GM23338 (cell line): Measurements from ENCODE around the gene JAZF1. TPM values are rescaled to one million over a fixed set of nuclear protein-coding genes. Genes with fewer than 3 reads are reported as not detected.

ENCODE experiments used
- ATAC-seq: fragments of 200-7000 bp; cut with Tn5 transposase; 3 replicates; pipeline ENCODE4 v1.9.1; 2020
- DNase-seq: peaks from one replicate; pipeline ENCODE4 v3.0.0-alpha.2; 2015; ENCODE audit warnings: low spot score
- H2AFZ ChIP-seq: fragments of 200-600 bp; sonication (generic); 2 replicates; pipeline ENCODE4 v1.8.0; 2016; ENCODE audit warnings: antibody characterized with exemption, mild to moderate bottlenecking, moderate library complexity
- H3F3A ChIP-seq: fragments of 200-600 bp; sonication (generic); replicated peaks from 2 replicates; pipeline ENCODE4 v1.8.0; 2017; ENCODE audit warnings: antibody characterized with exemption, mixed run types, low read depth
- H3K27ac ChIP-seq: fragments of 200-600 bp; sonication (generic); 2 replicates; pipeline ENCODE4 v1.6.1; 2016; ENCODE audit warnings: low read depth
- H3K27me3 ChIP-seq: fragments of 200-600 bp; sonication (generic); 2 replicates; pipeline ENCODE4 v1.8.0; 2016; ENCODE audit warnings: mild to moderate bottlenecking, mixed run types, moderate library complexity; ENCODE audit not compliant: insufficient read depth
- H3K36me3 ChIP-seq: fragments of 200-600 bp; sonication (generic); 2 replicates; pipeline ENCODE4 v1.8.0; 2016; ENCODE audit warnings: mild to moderate bottlenecking; ENCODE audit not compliant: insufficient read depth
- H3K4me1 ChIP-seq: fragments of 200-600 bp; sonication (generic); 2 replicates; pipeline ENCODE4 v1.8.0; 2016; ENCODE audit warnings: mild to moderate bottlenecking, moderate library complexity; ENCODE audit not compliant: insufficient read depth
- H3K4me2 ChIP-seq: fragments of 200-600 bp; sonication (generic); 2 replicates; pipeline ENCODE4 v1.7.1; 2017; ENCODE audit warnings: mixed run types
- H3K4me3 ChIP-seq: fragments of 200-600 bp; sonication (generic); 2 replicates; pipeline ENCODE4 v1.6.1; 2016; ENCODE audit warnings: mixed run types
- H3K79me2 ChIP-seq: fragments of 200-600 bp; sonication (generic); replicated peaks from 2 replicates; pipeline ENCODE4 v1.8.0; 2017; ENCODE audit warnings: mild to moderate bottlenecking; ENCODE audit not compliant: insufficient read depth
- H3K9me2 ChIP-seq: fragments of 200-600 bp; sonication (generic); 2 replicates; pipeline ENCODE4 v1.8.0; 2017; ENCODE audit not compliant: insufficient read depth
- H4K20me1 ChIP-seq: fragments of 200-600 bp; sonication (generic); replicated peaks from 2 replicates; pipeline ENCODE4 v1.8.0; 2017; ENCODE audit warnings: mild to moderate bottlenecking; ENCODE audit not compliant: insufficient read depth
- H3K27ac Mint-ChIP-seq: 2 replicates; pipeline ENCODE4 v1.8.0; 2020; ENCODE audit warnings: inconsistent platforms, mild to moderate bottlenecking, moderate library complexity, mixed read lengths
- H3K27me3 Mint-ChIP-seq: 3 replicates; pipeline ENCODE4 v1.8.0; 2022; ENCODE audit warnings: low read depth, mild to moderate bottlenecking, moderate library complexity, mixed read lengths, inconsistent platforms; ENCODE audit not compliant: insufficient read depth, poor library complexity
- H3K36me3 Mint-ChIP-seq: 3 replicates; pipeline ENCODE4 v1.8.0; 2021; ENCODE audit warnings: low read depth, mild to moderate bottlenecking, inconsistent platforms, moderate library complexity, mixed read lengths
- H3K4me1 Mint-ChIP-seq: 3 replicates; pipeline ENCODE4 v1.8.0; 2020; ENCODE audit warnings: mild to moderate bottlenecking, inconsistent platforms, mixed read lengths
- H3K4me3 Mint-ChIP-seq: 3 replicates; pipeline ENCODE4 v1.8.0; 2021; ENCODE audit warnings: moderate library complexity, mild to moderate bottlenecking, inconsistent platforms, mixed read lengths
- H3K9me3 Mint-ChIP-seq: 3 replicates; pipeline ENCODE4 v1.8.0; 2020; ENCODE audit warnings: moderate library complexity, mild to moderate bottlenecking, inconsistent platforms, mixed read lengths
- EZH2 ChIP-seq: fragments of 200-600 bp; sonication (generic); IDR thresholded peaks from one replicate; pipeline ENCODE4 v1.8.0; 2017; ENCODE audit warnings: antibody characterized with exemption, mild to moderate bottlenecking, low read depth; ENCODE audit not compliant: unreplicated experiment
- EZH2phosphoT487 ChIP-seq: fragments of 200-600 bp; sonication (generic); IDR thresholded peaks from one replicate; pipeline ENCODE4 v1.8.1; 2018; ENCODE audit warnings: antibody characterized with exemption; ENCODE audit not compliant: unreplicated experiment
- JUNB ChIP-seq: IDR thresholded peaks from one replicate; pipeline ENCODE4 v1.6.1; 2016; ENCODE audit warnings: antibody characterized with exemption; ENCODE audit not compliant: unreplicated experiment
- POLR2AphosphoS5 ChIP-seq: IDR thresholded peaks from 2 replicates; pipeline ENCODE4 v1.6.1; 2016; ENCODE audit warnings: antibody characterized with exemption, low read depth
- STAT1 ChIP-seq: IDR thresholded peaks from one replicate; pipeline ENCODE4 v1.6.1; 2016; ENCODE audit warnings: antibody characterized with exemption; ENCODE audit not compliant: unreplicated experiment
- ZNF331 ChIP-seq: fragments of 250-450 bp; sonication (Bioruptor Pico); IDR thresholded peaks from 2 replicates; pipeline ENCODE4 v1.5.0; 2020; ENCODE audit warnings: low read depth, mild to moderate bottlenecking, moderate library complexity
- polyA plus RNA-seq: library from polyadenylated mRNA; unstranded; fragments of >200 nt; fragmentation: Nextera tagmentation; extraction: Ambion mirVana; gene quantifications from 2 replicates; pipeline ENCODE4 v1.2.1, GENCODE V29; 2016
- total RNA-seq: library from RNA; depleted of rRNA; stranded (reverse); fragments of >200 nt; shearing (Covaris generic); gene quantifications from 2 replicates; pipeline ENCODE4 v1.2.3, GENCODE V29; 2014
- TF ChIP-seq, protein P1 (sequence below), 2 experiments: fragments of 200-600 bp in 1 of 2; sonication (generic) in 1 of 2; conservative IDR thresholded peaks; 2 replicates each; pipeline versions ENCODE4 v1.5.1 to v1.6.1; 2016 to 2017; ENCODE audit warnings: antibody characterized with exemption in 2 of 2, low read depth in 2 of 2, mild to moderate bottlenecking in 2 of 2, moderate library complexity in 1 of 2
- TF ChIP-seq, protein P2 (sequence below): IDR thresholded peaks from 2 replicates; pipeline ENCODE4 v1.6.1; 2016; ENCODE audit warnings: antibody characterized with exemption
- TF ChIP-seq, protein P3 (sequence below): IDR thresholded peaks from one replicate; pipeline ENCODE4 v1.6.1; 2018; ENCODE audit warnings: antibody characterized with exemption; ENCODE audit not compliant: unreplicated experiment

JAZF1 gene
- total and polyA plus RNA-seq, 2 experiments from 2014 or later, result 12.2 to 22.2 TPM

DNA sequence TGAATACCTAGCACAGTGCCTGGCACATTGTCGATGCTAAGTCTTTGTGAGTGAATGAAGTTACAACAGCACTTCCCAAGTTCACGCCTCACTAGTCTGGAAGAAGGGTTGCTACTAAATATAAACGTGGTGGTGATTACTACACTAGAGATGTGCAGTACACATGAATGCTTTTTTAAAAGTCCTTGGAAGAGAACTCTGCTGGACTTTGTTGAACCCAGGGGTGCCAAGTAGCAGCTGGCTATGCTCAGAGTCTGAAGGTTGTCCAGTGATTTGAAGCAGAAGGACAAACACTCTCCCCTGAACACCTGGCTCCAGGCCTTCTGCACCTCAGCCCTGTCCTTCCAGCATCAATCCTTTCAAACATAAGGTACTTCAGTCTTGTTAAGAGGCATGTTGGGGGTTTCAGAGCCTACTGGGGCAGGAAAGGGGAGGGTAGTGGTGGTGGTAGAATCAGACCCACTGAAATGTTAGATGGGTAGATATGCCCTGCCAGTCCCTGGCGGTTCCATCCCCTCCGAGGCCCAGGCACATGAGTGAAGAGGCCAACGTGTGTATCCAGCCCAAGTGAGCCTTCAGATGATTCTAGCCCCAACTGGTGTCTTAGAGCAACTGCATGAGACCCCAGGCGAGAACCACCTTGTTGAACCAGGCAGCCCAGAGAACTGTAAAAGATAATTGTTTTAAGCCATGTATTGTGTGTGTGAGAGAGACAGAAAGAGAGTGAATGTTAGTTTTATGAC is 346.2 kb downstream of the JAZF1 start:
- H3K36me3 ChIP-seq, result no peaks in the 10 kb centered on the region
- Mint-ChIP-seq H3K27me3 (peaks cover 3% of the 10 kb centered on the region), H3K36me3 (no peaks in the 10 kb centered on the region), H3K27ac (no peak overlapping the region), H3K4me3 (no peak overlapping the region), H3K4me1 (peaks cover 7% of the 10 kb centered on the region), H3K9me3 (no peaks in the 10 kb centered on the region)
- no peak overlapping the region for H3K27ac ChIP-seq
- peak; percentile 70 for ATAC-seq
- TF ChIP-seq POLR2AphosphoS5 (no peak), JUNB (no peak), ZNF331 (CRISPR knock-in tag) (no peak)
- no peak overlapping the region for H3K4me2 ChIP-seq
- H2AFZ ChIP-seq, result no peak overlapping the region
- H3K4me3 ChIP-seq, result no peak overlapping the region
- H3K9me2 ChIP-seq, result no peaks in the 10 kb centered on the region; the same call in 1 of the 2 replicates
- H3K4me1 ChIP-seq, result no peaks in the 10 kb centered on the region; the same call in 1 of the 2 replicates
- no peaks in the 10 kb centered on the region for H3K79me2 ChIP-seq
- no peaks in the 10 kb centered on the region for H3F3A ChIP-seq
- DNase-seq, result peak; percentile 48
- no peaks in the 10 kb centered on the region for H3K27me3 ChIP-seq
- H4K20me1 ChIP-seq, result no peaks in the 10 kb centered on the region

DNA sequence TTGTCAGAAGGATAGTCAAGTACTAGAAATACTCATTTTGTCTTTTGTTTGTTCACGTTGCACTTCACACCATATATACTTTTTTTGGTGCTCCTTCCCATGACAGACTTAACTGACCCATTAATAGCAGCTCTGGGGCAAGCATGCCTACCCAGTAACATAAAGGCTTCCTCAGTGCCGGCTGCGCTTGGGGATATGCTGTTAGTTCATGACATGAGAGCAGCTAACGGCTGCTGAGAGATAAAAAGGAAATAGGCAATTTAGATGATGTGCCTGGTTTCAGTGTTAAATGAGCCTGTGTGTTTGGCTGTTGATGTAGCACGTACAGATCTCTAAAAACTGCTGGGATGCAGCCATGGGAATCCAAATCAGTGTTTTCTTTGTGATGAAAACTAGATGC is 354.2 kb downstream of the JAZF1 start:
- Histone ChIP-seq H3K27ac (no peak overlapping the region), H3K36me3 (no peaks in the 10 kb centered on the region), H3K27me3 (no peaks in the 10 kb centered on the region), H3K4me1 (no peaks in the 10 kb centered on the region), H2AFZ (no peak overlapping the region), H3F3A (no peaks in the 10 kb centered on the region), H3K79me2 (no peaks in the 10 kb centered on the region), H3K4me2 (no peak overlapping the region), H3K9me2 (no peaks in the 10 kb centered on the region), H3K4me3 (no peak overlapping the region), H4K20me1 (0 out of 2 replicates have a peak, but pooled peaks cover 2% of the 10 kb centered on the region)
- TF ChIP-seq, protein P1, sequence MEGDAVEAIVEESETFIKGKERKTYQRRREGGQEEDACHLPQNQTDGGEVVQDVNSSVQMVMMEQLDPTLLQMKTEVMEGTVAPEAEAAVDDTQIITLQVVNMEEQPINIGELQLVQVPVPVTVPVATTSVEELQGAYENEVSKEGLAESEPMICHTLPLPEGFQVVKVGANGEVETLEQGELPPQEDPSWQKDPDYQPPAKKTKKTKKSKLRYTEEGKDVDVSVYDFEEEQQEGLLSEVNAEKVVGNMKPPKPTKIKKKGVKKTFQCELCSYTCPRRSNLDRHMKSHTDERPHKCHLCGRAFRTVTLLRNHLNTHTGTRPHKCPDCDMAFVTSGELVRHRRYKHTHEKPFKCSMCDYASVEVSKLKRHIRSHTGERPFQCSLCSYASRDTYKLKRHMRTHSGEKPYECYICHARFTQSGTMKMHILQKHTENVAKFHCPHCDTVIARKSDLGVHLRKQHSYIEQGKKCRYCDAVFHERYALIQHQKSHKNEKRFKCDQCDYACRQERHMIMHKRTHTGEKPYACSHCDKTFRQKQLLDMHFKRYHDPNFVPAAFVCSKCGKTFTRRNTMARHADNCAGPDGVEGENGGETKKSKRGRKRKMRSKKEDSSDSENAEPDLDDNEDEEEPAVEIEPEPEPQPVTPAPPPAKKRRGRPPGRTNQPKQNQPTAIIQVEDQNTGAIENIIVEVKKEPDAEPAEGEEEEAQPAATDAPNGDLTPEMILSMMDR (conservative IDR thresholded peaks at IDR 0.05; ENCODE audit: low read depth in 2 of 2), result no peak
- TF ChIP-seq, protein P2, sequence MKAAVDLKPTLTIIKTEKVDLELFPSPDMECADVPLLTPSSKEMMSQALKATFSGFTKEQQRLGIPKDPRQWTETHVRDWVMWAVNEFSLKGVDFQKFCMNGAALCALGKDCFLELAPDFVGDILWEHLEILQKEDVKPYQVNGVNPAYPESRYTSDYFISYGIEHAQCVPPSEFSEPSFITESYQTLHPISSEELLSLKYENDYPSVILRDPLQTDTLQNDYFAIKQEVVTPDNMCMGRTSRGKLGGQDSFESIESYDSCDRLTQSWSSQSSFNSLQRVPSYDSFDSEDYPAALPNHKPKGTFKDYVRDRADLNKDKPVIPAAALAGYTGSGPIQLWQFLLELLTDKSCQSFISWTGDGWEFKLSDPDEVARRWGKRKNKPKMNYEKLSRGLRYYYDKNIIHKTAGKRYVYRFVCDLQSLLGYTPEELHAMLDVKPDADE, result no peak
- TF ChIP-seq STAT1 (no peak), EZH2phosphoT487 (no peak), POLR2AphosphoS5 (no peak), EZH2 (no peak)
- TF ChIP-seq, protein P3, sequence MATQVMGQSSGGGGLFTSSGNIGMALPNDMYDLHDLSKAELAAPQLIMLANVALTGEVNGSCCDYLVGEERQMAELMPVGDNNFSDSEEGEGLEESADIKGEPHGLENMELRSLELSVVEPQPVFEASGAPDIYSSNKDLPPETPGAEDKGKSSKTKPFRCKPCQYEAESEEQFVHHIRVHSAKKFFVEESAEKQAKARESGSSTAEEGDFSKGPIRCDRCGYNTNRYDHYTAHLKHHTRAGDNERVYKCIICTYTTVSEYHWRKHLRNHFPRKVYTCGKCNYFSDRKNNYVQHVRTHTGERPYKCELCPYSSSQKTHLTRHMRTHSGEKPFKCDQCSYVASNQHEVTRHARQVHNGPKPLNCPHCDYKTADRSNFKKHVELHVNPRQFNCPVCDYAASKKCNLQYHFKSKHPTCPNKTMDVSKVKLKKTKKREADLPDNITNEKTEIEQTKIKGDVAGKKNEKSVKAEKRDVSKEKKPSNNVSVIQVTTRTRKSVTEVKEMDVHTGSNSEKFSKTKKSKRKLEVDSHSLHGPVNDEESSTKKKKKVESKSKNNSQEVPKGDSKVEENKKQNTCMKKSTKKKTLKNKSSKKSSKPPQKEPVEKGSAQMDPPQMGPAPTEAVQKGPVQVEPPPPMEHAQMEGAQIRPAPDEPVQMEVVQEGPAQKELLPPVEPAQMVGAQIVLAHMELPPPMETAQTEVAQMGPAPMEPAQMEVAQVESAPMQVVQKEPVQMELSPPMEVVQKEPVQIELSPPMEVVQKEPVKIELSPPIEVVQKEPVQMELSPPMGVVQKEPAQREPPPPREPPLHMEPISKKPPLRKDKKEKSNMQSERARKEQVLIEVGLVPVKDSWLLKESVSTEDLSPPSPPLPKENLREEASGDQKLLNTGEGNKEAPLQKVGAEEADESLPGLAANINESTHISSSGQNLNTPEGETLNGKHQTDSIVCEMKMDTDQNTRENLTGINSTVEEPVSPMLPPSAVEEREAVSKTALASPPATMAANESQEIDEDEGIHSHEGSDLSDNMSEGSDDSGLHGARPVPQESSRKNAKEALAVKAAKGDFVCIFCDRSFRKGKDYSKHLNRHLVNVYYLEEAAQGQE, result no peak
- no peaks in the 10 kb centered on the region; the same call in 2 of the 3 replicates for H3K36me3 Mint-ChIP-seq
- no peak overlapping the region for H3K4me3 Mint-ChIP-seq
- H3K27ac Mint-ChIP-seq, result no peak overlapping the region
- H3K4me1 Mint-ChIP-seq, result peaks cover 6% of the 10 kb centered on the region; the same call in 2 of the 3 replicates
- peaks cover 3% of the 10 kb centered on the region for H3K27me3 Mint-ChIP-seq
- H3K9me3 Mint-ChIP-seq, result no peaks in the 10 kb centered on the region
- ATAC-seq, result no peak
- no peak for DNase-seq
